MM.1S (cell line): ENCODE measurements around the gene URGCP.

Experiments used
- EZH2 ChIP-seq: fragments of 300-600 bp; sonication (generic); optimal IDR thresholded peaks from 2 replicates; pipeline ENCODE3; 2017; ENCODE audit warnings: low read depth, mild to moderate bottlenecking, antibody characterized with exemption, low read length, mixed read lengths
- TF ChIP-seq, protein P1 (sequence below): fragments of 300-600 bp; sonication (generic); IDR thresholded peaks from 2 replicates; pipeline ENCODE4 v1.5.1; 2016; ENCODE audit warnings: antibody characterized with exemption, low read length, mixed read lengths

DNA sequence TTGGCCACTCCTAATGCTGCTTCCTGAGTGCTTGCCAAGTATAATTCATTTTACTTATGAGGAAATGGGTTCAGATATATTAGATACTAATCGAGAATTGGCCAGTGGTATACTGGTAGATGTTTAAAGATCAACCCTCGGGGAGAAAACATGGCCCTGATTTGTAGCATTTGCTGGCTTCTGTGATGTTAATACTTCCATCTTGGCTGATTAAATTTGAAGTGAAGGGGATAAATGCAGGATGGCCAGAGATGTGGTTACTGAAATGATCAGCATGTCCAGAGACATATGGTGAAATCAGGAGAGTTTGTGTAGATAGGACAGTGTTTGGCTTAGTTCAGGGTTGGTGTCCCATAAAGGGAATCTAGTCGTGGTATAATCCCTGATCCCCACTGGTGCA is 31.0 kb upstream of the URGCP start:
- TF ChIP-seq, protein P1, sequence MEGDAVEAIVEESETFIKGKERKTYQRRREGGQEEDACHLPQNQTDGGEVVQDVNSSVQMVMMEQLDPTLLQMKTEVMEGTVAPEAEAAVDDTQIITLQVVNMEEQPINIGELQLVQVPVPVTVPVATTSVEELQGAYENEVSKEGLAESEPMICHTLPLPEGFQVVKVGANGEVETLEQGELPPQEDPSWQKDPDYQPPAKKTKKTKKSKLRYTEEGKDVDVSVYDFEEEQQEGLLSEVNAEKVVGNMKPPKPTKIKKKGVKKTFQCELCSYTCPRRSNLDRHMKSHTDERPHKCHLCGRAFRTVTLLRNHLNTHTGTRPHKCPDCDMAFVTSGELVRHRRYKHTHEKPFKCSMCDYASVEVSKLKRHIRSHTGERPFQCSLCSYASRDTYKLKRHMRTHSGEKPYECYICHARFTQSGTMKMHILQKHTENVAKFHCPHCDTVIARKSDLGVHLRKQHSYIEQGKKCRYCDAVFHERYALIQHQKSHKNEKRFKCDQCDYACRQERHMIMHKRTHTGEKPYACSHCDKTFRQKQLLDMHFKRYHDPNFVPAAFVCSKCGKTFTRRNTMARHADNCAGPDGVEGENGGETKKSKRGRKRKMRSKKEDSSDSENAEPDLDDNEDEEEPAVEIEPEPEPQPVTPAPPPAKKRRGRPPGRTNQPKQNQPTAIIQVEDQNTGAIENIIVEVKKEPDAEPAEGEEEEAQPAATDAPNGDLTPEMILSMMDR = no peak
- no peak for TF ChIP-seq EZH2
